COR-L47 (cell line): ENCODE measurements around the gene DNLZ.

Source experiments
- DNase-seq: peaks from one replicate; lab custom pipeline; 2025; lab: John Stamatoyannopoulos, UW

DNLZ gene

GRCh38 chr9:136343121-136343883, 20.2 kb downstream of the DNLZ start:
- no peak for DNase-seq

- no peak for DNase-seq
Measured at GRCh38 chr9:136342181-136343120, 21.1 kb downstream of the DNLZ start.

DNA sequence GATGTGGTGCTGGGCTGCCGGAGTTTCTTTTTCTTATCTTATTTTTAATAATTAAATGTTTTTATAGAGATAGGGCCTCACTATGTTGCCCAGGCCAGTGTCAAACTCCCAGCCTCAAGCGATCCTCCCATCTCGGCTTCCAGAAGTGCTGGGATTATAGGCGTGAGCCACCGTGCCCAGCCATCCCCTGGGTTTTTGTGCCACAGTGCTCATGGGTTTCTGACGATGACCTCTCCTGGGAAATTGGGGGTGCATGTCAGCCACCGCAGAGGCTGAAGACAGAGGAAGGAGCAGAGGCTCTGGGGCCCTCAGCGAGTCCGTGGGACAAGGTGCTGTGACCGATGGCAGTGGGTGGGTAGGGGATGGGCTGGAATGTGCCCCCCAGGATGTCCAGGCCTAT, 21.8 kb downstream of the DNLZ start:
- DNase-seq: no peak

GRCh38 chr9:136341042-136341655, 22.4 kb downstream of the DNLZ start:
- no peak for DNase-seq

- DNase-seq: no peak
Measured at GRCh38 chr9:136340356-136341041, 23.0 kb downstream of the DNLZ start.

DNA sequence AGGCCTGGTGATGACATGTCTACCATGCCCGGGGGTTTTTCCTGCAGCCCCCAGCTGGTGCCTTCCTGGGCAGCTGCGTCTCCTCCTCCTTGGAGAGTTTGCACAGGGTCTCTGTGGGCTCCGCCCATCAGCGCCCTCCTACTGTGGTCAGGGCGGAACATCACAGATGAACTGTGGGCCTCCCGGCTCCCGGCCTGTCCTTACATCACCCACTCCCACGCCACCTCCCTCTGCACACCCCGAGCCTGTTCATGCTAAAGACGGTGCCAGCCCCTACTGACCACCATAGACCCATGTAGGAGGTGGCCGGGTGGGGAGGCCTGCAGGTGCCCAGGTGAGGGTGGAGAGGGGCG, 23.6 kb downstream of the DNLZ start:
- no peak for DNase-seq

DNA sequence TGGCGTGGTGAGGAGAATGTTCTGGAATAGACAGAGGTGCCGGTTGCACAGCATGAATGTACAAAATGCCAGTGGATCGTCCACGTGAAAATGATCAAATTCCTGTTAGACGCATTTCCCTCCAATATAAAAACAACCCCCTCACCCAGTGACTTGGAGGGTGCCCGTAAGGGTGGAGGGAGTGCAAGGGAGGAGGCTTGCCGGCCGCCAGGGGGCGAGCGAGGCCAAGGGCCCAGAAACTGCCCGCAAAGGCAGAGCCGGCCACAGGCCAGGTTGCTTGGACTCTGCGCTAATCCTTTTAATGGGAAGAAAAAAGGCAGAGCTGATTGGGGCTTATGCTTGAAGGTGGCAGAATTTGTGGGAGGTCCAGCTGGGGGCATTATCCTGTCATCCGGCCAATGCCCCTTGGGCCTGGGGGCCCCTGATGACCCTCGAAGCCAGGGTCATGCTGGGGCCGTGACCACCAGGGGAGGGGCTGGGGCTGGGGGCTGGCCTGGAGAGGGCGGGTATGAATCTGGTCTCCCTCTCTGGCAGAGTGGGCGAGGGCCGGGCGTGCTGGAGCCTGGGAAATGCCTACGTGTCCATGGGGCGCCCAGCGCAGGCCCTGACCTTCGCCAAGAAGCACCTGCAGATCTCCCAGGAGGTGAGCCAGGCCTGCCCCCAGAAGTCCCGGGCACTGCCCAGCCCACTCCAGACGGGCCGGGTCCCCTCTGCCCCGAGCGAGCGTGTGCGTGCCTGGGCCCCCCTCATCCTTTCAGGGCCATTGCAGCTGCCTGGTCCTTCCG, 24.2 kb downstream of the DNLZ start:
- no peak for DNase-seq

- DNase-seq: no peak
Measured at GRCh38 chr9:136338511-136338910, 25.0 kb downstream of the DNLZ start.

GRCh38 chr9:136337416-136338395, 25.8 kb downstream of the DNLZ start:
- no peak for DNase-seq

- DNase-seq: no peak
Measured at GRCh38 chr9:136336881-136337280, 26.7 kb downstream of the DNLZ start.

DNA sequence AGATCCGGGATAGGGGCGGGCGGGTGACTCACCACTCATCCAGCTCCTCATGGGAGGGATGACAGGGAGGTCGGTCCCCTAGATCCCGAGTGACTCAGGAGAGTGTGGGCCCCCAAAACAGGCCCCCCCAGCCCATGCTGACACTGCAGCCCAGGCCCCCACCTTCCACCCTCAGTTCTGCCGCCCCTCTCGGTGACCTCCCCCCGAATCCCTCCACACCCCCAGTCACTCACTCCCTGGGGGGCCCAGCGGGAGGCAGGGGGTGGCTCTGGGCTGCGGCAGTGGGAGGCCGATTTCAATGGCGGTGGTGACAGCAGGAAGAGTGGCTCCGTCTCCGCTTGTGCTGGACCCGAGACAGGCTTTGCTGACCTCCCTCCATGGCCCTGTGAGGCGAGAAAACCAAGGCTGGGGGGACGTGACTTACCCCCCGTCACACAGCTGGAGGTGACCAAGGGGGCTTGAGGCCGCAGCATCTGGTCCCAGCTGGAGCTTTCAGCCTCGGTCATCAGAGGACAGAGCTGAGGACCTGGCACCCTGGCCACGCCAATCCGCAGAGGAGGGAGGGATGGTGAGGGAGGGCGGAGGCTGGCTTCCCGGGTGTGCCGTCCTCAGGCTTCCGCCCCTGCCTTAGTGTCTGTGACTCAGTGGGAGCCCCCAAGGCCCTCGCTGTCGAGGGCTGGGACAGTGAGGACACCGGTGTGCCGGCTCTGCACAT, 27.2 kb downstream of the DNLZ start:
- DNase-seq: no peak

DNA sequence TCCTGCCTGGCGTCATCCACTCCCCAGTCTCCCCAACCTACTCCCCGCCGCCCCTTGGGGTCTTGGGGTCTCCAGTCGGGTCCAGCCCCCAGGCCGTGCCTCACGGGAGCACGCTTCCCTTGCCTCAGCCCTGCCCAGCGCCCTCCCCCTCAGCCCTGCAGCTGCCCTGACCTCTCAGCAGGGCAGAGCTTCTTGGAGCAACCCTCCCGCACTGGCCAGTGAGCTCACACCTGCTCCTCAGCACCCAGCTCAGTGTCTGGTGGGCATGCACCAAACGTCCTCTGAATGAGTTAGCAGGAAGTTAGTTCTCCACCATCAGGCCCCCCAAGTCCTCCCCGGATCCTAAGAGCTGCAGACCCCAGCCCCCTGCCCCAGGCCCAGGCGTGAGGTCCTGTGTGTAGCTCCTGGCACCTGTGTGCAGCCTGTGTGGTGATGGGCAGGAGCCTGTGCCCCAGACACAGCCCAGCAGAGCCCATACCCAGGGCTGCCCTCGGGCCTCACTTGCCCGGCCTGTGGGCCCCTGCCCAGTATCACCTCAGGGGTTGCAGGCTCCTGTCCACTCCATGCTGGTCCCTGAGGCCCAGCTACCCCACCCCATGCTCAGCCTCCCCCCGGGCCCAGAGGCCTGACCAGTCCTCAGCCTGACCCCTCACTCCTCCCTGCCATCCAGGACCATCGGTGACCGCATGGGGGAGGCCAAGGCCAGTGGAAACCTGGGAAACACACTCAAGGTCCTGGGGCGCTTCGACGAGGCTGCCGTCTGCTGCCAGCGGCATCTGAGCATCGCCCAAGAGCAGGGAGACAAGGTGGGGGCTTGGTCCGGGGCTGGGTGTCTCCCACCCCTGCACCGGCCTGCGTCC, 28.0 kb downstream of the DNLZ start:
- DNase-seq: no peak

DNA sequence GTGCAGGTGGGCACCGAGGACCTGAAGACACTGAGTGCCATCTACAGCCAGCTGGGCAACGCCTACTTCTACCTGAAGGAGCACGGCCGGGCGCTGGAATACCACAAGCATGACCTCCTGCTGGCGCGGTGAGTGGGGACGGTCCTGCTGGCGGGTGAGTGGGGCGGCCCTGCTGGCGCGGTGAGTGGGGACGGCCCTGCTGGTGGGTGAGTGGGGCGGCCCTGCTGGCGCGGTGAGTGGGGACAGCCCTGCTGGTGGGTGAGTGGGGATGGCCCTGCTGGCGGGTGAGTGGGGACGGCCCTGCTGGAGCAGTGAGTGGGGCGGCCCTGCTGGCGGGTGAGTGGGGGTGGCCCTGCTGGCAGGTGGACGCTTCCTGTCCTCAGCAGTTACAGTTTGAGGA, 29.0 kb downstream of the DNLZ start:
- DNase-seq: no peak

DNA sequence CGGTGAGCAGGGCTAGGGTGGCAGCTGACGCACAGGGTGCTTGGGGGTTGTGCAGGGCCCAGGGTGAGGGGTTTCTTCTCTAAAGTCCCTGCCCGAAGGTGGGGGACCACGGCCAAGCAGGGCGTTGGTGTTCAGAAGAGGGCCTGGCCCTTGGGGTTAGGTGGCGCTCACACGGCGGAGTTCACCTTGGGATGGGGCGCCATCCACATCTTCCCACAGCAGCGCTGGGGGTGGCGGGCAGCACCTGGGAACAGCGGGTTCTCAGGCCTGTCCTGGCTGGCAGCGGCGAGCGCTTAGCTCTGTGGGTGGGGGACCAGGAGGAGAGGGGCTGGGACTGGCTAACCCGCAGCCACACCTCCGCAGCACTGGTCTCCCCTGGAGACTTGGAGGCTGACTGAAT, 30.1 kb downstream of the DNLZ start:
- DNase-seq: no peak

DNA sequence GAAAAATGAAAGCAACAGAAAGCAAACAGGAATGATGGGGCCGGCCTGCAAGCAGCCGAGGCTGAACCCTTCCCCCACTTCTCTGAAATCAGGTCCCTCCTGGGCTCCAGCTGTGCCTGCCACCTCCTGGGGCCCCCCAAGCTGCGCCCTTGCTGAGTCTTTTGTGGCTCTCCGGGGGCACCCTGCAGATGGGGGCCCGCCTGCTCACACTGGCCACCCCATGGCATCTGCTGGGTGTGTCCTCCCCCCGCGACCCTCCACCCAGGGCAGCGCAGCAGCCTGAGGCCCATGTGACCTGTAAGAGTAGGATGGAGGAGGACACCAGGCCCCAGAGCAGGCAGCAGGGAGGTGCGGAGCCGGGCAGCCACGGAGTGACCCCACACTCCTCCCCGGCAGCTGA, 30.5 kb downstream of the DNLZ start:
- no peak for DNase-seq

- DNase-seq: no peak
Measured at GRCh38 chr9:136332482-136332983, 31.0 kb downstream of the DNLZ start.

DNA sequence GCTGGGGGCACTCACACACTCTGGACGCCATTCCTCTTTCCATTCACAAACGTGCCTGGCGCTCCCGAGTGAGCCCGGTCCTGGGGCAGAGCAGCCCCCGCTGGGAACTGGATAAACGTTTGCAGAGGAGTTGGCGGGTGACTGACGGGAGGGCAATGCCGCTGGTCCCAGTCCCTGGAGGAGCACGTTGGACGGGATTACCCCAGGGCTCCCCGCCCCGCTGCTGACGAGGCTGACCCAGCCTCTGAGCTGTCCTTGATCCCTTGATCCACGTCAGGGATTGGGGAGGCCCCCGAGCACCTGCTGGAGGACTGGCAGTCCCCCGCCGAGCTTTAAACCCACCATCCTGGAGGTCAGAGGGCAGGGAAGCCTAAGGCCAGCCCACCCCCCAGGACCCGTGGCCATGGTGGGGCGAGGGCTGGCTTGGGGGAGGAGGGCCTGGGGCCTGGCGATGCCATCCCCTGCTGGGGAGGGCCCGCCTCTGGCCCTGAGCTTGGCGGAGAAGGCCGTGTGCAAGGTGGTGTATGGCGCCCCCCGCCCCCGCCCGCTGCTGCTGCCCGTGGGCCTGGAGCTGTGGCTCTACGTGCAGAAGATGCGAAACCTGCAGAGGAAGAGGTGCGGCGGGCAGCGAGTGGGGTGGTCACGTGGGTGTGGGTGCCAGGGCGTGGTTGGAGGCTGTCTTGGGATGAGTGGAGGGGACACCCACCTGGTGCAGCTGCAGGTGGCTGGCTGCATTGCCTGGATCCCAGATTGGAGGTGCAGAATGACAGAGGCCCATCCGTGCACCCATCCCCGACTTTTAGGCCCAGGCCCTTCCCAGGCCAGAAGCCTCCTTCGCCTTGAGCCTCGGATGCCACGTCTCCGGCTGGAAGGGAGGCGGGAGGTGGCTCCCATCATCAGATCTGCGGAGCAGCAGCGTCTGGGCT, 31.7 kb downstream of the DNLZ start:
- DNase-seq: no peak
